ENCODE data around the gene IL5.

- no peak for TF ChIP-seq CTCF (IDR thresholded peaks at IDR 0.05)
- no peak for TF ChIP-seq POLR2A (IDR thresholded peaks at IDR 0.05)
Measured at GRCh38 chr5:132559383-132560060, 16.2 kb upstream of the IL5 start.
